Spleen (tissue), 11 donors: ENCODE measurements around the gene CREM. TPM values are rescaled to one million over a fixed set of nuclear protein-coding genes. Genes with fewer than 3 reads are reported as not detected.

Source experiments
- DNase-seq: peaks from one replicate; pipeline ENCODE4 v3.0.0-alpha.2; 2020
- H3K27ac ChIP-seq, 8 donors: fragments of 200-600 bp; sonication (generic) in 7 of 8; 1 replicate in 4 of 8; 2 replicates in 4 of 8; pipeline versions ENCODE4 v1.5.0 to v1.8.0; 2016 to 2021; ENCODE audit warnings: inconsistent platforms in 4 of 8, mild to moderate bottlenecking in 4 of 8, moderate library complexity in 1 of 8
- H3K27me3 ChIP-seq, 7 donors: fragments of 200-600 bp; sonication (generic) in 6 of 7; replicated peaks in 1 of 7; 1 replicate in 4 of 7; 2 replicates in 3 of 7; pipeline versions ENCODE4 v1.5.0 to v1.8.0; 2016 to 2021; ENCODE audit warnings: inconsistent platforms in 3 of 7, mild to moderate bottlenecking in 1 of 7
- H3K36me3 ChIP-seq, 6 donors: fragments of 200-600 bp; sonication (generic) in 5 of 6; 1 replicate in 4 of 6; 2 replicates in 2 of 6; pipeline versions ENCODE4 v1.5.0 to v1.8.0; 2016 to 2021; ENCODE audit warnings: inconsistent platforms in 2 of 6
- H3K4me1 ChIP-seq, 6 donors: fragments of 200-600 bp; sonication (generic) in 5 of 6; 1 replicate in 3 of 6; 2 replicates in 3 of 6; pipeline versions ENCODE4 v1.5.0 to v1.8.0; 2016 to 2021; ENCODE audit warnings: inconsistent platforms in 3 of 6
- H3K4me3 ChIP-seq, 8 donors: fragments of 200-600 bp; sonication (generic) in 7 of 8; 1 replicate in 4 of 8; 2 replicates in 4 of 8; pipeline versions ENCODE4 v1.5.0 to v1.8.0; 2016 to 2021; ENCODE audit warnings: inconsistent platforms in 4 of 8, mild to moderate bottlenecking in 4 of 8, moderate library complexity in 2 of 8
- H3K9me3 ChIP-seq, 8 donors: fragments of 200-600 bp; sonication (generic) in 7 of 8; 1 replicate in 4 of 8; 2 replicates in 4 of 8; pipeline versions ENCODE4 v1.5.0 to v1.8.0; 2016 to 2021; ENCODE audit warnings: inconsistent platforms in 4 of 8
- POLR2A ChIP-seq, 3 donors: fragments of 450-650 bp; IDR thresholded peaks; one replicate each; pipeline ENCODE4 v1.5.1; 2017; ENCODE audit warnings: antibody characterized with exemption in 3 of 3, mild to moderate bottlenecking in 1 of 3
- POLR2AphosphoS5 ChIP-seq, 3 donors: sonication (generic); formaldehyde crosslinking; IDR thresholded peaks; one replicate each; pipeline ENCODE4 v1.5.1; 2017; ENCODE audit warnings: antibody characterized with exemption in 3 of 3
- WGBS, 5 donors: extraction: QIAGEN DNeasy Blood & Tissue Kit in 3 of 5; methylation state at CpG; one replicate each; pipeline versions ENCODE4 v1.1.5 to v1.1.7; 2013 to 2018; 5-methylcytosine and 5-hydroxymethylcytosine counted together
- intact Hi-C: fragments of 100-400 bp; cut with DNase I; formaldehyde crosslinking; loops from one replicate; pipeline ENCODE4 v1.15.0; 2023; ENCODE audit warnings: low total_unique reads
- polyA plus RNA-seq, 3 donors: library from polyadenylated mRNA; stranded (reverse); fragments of 200-250 nt; gene quantifications; one replicate each; pipeline ENCODE4 v1.2.1, GENCODE V29; 2013
- total RNA-seq, 7 donors: library from RNA; depleted of rRNA in 3 of 7; stranded (reverse); fragments of >200 nt in 3 of 7; fragmentation: NEBNext Ultra II Directional in 4 of 7; extraction: Animal tissue kit (Norgen Biotek cat#: 25700) in 4 of 7; gene quantifications; one replicate each; pipeline versions ENCODE4 v1.1.0 to v1.2.1, GENCODE V29; 2016 to 2021
- TF ChIP-seq, protein P1 (sequence below), 11 experiments: fragments of 200-600 bp in 7 of 11; fragments of 450-650 bp in 4 of 11; sonication (generic) in 4 of 11; IDR thresholded peaks in 8 of 11; conservative IDR thresholded peaks in 3 of 11; 1 replicate in 7 of 11; 2 replicates in 4 of 11; pipeline versions ENCODE4 v1.4.0 to v1.8.0; 2016 to 2021; ENCODE audit warnings: antibody characterized with exemption in 11 of 11, inconsistent platforms in 4 of 11, mild to moderate bottlenecking in 1 of 11
- donor health status: healthy with polysubstance abuse.
- donor health status: DM: no; HTN: no; CAD: no; lungs with moderate emphysema.
- donor health status: DM: no; HTN: no; CAD: no.
- donor health status: Bipolar disorder and iron deficiency.
- donor health status: healthy.
- donor health status: DM: no; HTN: no; CAD: no.
- donor health status: DM: yes; HTN: yes; CAD: no.

Gene CREM
- total and polyA plus RNA-seq, 10 donors = 24.8 to 65.4 (median 41.2) TPM

DNA sequence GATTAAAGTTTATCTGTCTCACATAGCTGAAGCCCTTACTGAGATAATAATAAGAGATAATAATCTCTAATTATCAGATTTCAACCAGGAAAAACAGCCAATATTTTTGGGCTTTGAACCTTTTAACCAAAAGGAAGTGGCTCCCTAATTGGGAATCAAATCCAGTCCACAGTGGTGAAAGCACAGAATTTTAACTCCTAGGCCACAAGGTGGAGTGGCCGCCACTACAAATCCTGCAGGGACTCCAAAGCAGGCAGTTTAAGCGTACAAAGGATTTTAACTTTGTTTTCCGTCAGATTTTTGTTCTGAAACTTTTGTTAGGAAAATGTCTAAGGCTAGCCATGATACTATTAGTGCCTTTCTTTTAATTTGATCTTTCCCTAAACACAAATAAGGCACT is 110.1 kb downstream of the CREM start:
- WGBS, 5 donors = 81 to 92% (median 83%) methylated on average over 3 of the region's 3 CpGs
- DNase-seq = no peak
- Histone ChIP-seq H3K9me3 (no peaks in the 10 kb centered on the region), H3K27ac (no peak overlapping the region), H3K27me3 (peaks cover 0 to 6% (median 0%) of the 10 kb centered on the region in 7 donors), H3K36me3 (no peaks in the 10 kb centered on the region), H3K4me3 (no peak overlapping the region), H3K4me1 (peaks cover 0 to 4% (median 0%) of the 10 kb centered on the region in 6 donors)
- TF ChIP-seq POLR2AphosphoS5 (IDR thresholded peaks at IDR 0.05) (no peak), POLR2A (IDR thresholded peaks at IDR 0.05) (no peak)
- TF ChIP-seq, protein P1, sequence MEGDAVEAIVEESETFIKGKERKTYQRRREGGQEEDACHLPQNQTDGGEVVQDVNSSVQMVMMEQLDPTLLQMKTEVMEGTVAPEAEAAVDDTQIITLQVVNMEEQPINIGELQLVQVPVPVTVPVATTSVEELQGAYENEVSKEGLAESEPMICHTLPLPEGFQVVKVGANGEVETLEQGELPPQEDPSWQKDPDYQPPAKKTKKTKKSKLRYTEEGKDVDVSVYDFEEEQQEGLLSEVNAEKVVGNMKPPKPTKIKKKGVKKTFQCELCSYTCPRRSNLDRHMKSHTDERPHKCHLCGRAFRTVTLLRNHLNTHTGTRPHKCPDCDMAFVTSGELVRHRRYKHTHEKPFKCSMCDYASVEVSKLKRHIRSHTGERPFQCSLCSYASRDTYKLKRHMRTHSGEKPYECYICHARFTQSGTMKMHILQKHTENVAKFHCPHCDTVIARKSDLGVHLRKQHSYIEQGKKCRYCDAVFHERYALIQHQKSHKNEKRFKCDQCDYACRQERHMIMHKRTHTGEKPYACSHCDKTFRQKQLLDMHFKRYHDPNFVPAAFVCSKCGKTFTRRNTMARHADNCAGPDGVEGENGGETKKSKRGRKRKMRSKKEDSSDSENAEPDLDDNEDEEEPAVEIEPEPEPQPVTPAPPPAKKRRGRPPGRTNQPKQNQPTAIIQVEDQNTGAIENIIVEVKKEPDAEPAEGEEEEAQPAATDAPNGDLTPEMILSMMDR (IDR thresholded peaks at IDR 0.05 in 8 of 11, conservative IDR thresholded peaks at IDR 0.05 in 3 of 11) = no peak
- intact Hi-C loops = no loop called here

DNA sequence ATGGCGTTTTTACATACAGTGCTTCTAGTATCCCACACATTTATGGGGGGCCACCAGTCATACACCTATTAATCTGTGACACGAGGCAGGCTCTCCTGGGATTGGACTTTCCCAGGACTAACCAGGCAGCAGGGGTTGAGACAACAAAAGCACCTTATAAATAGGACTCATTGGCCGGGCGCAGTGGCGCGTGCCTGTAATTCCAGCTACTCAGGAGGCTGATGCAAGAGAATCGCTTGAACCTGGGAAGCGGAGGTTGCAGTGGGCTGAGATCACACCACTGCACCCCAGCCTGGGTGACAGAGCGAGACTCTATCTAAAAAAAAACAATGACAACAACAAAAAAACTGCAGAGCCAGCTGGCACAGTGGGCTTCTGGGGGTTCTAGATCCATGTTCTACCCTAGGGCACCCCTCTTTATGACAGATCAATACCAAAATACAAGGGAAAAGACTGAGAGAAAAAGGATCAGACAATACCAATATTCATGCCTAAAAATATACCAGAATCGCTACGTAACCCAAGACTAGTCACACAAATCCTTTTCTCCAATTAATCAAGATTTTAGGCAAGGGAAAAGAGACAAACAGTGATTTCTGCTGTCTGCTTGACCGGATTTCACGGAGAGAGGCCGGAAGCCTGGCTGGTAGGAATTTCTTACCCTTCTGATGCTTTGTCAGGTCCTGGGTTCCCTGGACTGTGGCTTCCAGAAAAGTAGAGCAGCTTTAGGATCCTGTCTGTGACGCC is 111.3 kb downstream of the CREM start:
- Histone ChIP-seq H3K36me3 (no peaks in the 10 kb centered on the region), H3K9me3 (no peaks in the 10 kb centered on the region), H3K27ac (no peak overlapping the region), H3K4me3 (no peak overlapping the region), H3K4me1 (peaks cover 0 to 4% (median 0%) of the 10 kb centered on the region in 6 donors), H3K27me3 (peaks cover 0 to 8% (median 0%) of the 10 kb centered on the region in 7 donors)
- TF ChIP-seq POLR2A (IDR thresholded peaks at IDR 0.05) = no peak
- TF ChIP-seq, protein P1 (IDR thresholded peaks at IDR 0.05 in 8 of 11, conservative IDR thresholded peaks at IDR 0.05 in 3 of 11) = no peak
- no peak for TF ChIP-seq POLR2AphosphoS5 (IDR thresholded peaks at IDR 0.05)
- no peak for DNase-seq
- 91 to 97% (median 92%) methylated on average over 15 of the region's 15 CpGs for WGBS, 5 donors
- intact Hi-C loops = no loop called here

DNA sequence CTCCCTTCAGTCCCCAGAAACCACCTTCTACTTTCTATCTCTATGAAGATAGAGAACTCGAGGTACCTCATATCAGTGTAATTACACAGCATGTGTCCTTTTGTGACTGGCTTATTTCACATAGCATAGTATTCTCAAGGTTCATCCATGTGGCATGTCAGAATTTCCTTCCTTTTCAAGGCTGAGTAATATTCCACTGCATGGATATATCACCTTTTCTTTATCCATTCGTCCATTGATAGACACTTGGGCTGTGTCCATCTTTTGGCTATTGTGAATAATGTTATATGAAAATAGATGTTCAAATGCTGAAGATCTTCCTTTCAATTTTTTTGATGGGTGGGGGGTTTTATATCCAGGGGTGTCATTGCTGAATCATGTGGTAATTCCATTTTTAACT is 117.9 kb downstream of the CREM start:
- H3K9me3 ChIP-seq = no peaks in the 10 kb centered on the region
- peaks cover 0 to 8% (median 0%) of the 10 kb centered on the region in 7 donors for H3K27me3 ChIP-seq
- H3K4me3 ChIP-seq = no peak overlapping the region
- no peaks in the 10 kb centered on the region for H3K36me3 ChIP-seq
- H3K27ac ChIP-seq = no peak overlapping the region
- WGBS, 5 donors = 62 to 84% (median 81%) methylated on average over 2 of the region's 2 CpGs
- intact Hi-C loops = no loop called here
- TF ChIP-seq POLR2AphosphoS5 (IDR thresholded peaks at IDR 0.05) (no peak), POLR2A (IDR thresholded peaks at IDR 0.05) (no peak)
- TF ChIP-seq, protein P1 (IDR thresholded peaks at IDR 0.05 in 8 of 11, conservative IDR thresholded peaks at IDR 0.05 in 3 of 11) = no peak
- H3K4me1 ChIP-seq = peaks cover 0 to 4% (median 0%) of the 10 kb centered on the region in 6 donors
- DNase-seq = no peak

DNA sequence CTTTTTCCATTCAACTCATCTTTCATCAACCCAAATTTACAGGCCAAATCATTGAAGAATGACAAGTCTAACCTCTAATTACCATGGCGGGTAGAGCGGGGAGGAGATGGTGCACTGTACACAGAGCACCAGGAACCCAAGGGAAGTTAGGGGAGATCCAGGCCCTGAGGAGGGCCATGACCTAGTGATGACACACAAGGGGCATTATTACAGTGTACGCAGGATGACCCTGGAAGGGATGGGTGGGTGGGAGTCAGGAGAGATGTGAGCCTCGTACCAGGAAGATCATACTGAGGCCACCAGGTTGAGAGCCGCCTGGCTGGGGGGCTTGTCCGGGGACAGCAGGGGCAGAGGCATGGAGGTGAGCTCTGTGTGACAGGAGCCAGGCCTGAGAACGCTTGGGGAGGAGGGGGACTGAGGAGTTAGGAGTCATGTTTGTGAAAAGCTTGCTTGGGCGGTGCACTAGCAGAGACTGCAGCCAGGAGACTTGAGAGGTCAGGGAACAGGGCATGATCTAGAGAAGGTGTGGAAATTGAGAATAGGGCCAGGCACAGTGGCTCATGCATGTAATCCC is 120.2 kb downstream of the CREM start:
- no peak for DNase-seq
- H3K9me3 ChIP-seq = no peaks in the 10 kb centered on the region
- TF ChIP-seq POLR2A (IDR thresholded peaks at IDR 0.05) (no peak), POLR2AphosphoS5 (IDR thresholded peaks at IDR 0.05) (no peak)
- TF ChIP-seq, protein P1 (IDR thresholded peaks at IDR 0.05 in 8 of 11, conservative IDR thresholded peaks at IDR 0.05 in 3 of 11) = no peak
- H3K4me3 ChIP-seq = no peak overlapping the region
- peaks cover 0 to 1% (median 0%) of the 10 kb centered on the region in 7 donors for H3K27me3 ChIP-seq
- 84 to 92% (median 91%) methylated on average over 8 of the region's 8 CpGs for WGBS, 5 donors
- H3K27ac ChIP-seq = no peak overlapping the region
- no peaks in the 10 kb centered on the region for H3K4me1 ChIP-seq
- intact Hi-C loops = no loop called here
- no peaks in the 10 kb centered on the region for H3K36me3 ChIP-seq
